Immature natural killer cell (primary cell): ENCODE results near the gene ICAM2. TPM values are rescaled to one million over a fixed set of nuclear protein-coding genes. Genes with fewer than 3 reads are reported as not detected.

ENCODE experiments used
- DNase-seq, 3 donors: peaks; one replicate each; pipeline ENCODE4 v3.0.0; 2022; ENCODE audit warnings: mixed read lengths in 1 of 3
- H3K27ac Mint-ChIP-seq, 6 donors: one replicate each; pipeline ENCODE4 v1.8.0; 2020; ENCODE audit warnings: mixed read lengths in 6 of 6, mild to moderate bottlenecking in 5 of 6, inconsistent platforms in 4 of 6, moderate library complexity in 3 of 6
- H3K27me3 Mint-ChIP-seq, 3 donors: one replicate each; pipeline ENCODE4 v1.8.0; 2020 to 2021; ENCODE audit warnings: low read depth in 3 of 3, mild to moderate bottlenecking in 3 of 3, mixed read lengths in 3 of 3, moderate library complexity in 3 of 3, inconsistent platforms in 1 of 3
- H3K36me3 Mint-ChIP-seq, 3 donors: one replicate each; pipeline ENCODE4 v1.8.0; 2020; ENCODE audit warnings: mixed read lengths in 3 of 3, inconsistent platforms in 2 of 3, mild to moderate bottlenecking in 2 of 3
- H3K4me1 Mint-ChIP-seq, 2 donors: one replicate each; pipeline ENCODE4 v1.8.0; 2020; ENCODE audit warnings: inconsistent platforms in 2 of 2, mild to moderate bottlenecking in 2 of 2, mixed read lengths in 2 of 2, moderate library complexity in 1 of 2
- H3K4me3 Mint-ChIP-seq, 5 donors: one replicate each; pipeline ENCODE4 v1.8.0; 2020; ENCODE audit warnings: mild to moderate bottlenecking in 5 of 5, mixed read lengths in 5 of 5, inconsistent platforms in 3 of 5, moderate library complexity in 3 of 5
- H3K9me3 Mint-ChIP-seq, 6 donors: one replicate each; pipeline ENCODE4 v1.8.0; 2020; ENCODE audit warnings: mild to moderate bottlenecking in 6 of 6, mixed read lengths in 6 of 6, inconsistent platforms in 4 of 6, moderate library complexity in 3 of 6
- polyA plus RNA-seq, 3 donors: library from polyadenylated mRNA; unstranded; fragments of 300-500 nt; fragmentation: Illumina TruSeq; gene quantifications; one replicate each; pipeline ENCODE4 v1.2.3, GENCODE V29; 2021

The ICAM2 gene
- polyA plus RNA-seq, 3 donors from 2014 or later, result 327 to 535 (median 329) TPM

DNA sequence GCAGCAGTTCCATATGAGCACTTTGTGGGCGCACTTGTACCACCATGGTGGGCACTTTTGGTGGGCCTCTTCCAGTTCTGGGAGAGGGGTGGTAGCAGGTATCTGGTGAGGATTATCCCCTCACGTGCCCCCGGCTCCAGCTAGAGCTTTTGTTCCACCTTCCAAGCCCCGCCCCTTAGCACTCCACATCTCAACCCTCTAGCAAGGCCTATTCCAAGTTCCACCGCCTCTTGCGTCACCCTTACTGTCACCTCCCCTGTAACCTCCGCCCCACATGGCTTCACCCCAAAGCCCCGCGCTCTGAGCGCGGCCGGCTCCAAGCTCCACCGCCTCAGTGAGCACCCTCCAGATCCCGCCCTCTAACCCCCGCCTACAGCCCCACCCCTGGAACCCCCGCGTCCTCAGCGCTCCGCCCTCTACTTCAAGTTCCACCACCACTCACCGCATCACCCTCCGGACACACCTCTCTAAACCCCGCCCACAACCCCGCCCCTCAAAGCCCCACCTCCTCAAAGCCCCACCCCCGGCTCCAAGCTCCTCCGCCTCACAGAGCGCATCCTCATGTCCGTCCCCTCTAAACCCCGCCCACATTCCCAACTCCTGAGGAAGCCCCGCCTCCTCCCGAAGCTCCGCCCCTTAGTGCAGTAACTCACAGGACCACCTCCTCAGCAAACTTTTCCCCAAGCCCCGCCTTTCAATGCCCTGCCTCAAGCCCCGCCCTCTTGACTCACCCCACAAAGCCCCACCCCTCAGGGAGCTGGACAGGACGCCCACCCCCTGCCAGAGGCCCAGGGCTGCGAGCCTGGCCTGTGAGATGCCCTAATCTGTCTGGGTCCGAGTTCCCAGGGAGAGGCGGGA lies 58.8 kb downstream of the ICAM2 start:
- Mint-ChIP-seq H3K9me3 (no peaks in the 10 kb centered on the region), H3K27ac (peak overlapping the region in 2 of 6 donors; percentile 35 to 53), H3K4me3 (peak overlapping the region in 2 of 5 donors; percentile 23 to 55), H3K27me3 (peaks cover 0 to 3% (median 0%) of the 10 kb centered on the region in 3 donors), H3K36me3 (no peaks in the 10 kb centered on the region), H3K4me1 (peaks cover 9 to 11% of the 10 kb centered on the region in 2 donors)
- peak; percentile 13 to 41 (median 16) for DNase-seq

DNA sequence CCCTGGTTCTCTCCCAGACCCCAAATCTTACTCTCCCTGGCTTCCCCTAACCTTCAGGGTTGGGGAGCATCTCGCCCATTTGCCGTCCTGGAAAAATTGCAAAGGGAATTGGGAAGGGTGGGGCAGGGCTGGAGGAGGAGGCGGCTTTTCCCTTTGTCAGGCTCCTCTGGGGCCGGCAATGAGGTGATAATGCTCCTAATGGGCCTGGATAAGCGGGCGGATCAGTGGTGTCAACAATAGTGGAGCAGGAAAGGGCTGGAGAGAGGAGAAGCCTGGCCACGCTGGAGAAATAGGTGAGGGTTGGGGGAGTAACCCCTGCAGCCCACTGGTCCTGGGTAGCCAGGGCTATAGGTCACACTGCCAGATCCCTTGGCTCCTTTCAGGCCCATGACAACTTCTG lies 60.0 kb downstream of the ICAM2 start:
- Mint-ChIP-seq H3K4me1 (peaks cover 7 to 13% of the 10 kb centered on the region in 2 donors), H3K27me3 (peaks cover 0 to 3% (median 0%) of the 10 kb centered on the region in 3 donors), H3K27ac (no peak overlapping the region)

DNA sequence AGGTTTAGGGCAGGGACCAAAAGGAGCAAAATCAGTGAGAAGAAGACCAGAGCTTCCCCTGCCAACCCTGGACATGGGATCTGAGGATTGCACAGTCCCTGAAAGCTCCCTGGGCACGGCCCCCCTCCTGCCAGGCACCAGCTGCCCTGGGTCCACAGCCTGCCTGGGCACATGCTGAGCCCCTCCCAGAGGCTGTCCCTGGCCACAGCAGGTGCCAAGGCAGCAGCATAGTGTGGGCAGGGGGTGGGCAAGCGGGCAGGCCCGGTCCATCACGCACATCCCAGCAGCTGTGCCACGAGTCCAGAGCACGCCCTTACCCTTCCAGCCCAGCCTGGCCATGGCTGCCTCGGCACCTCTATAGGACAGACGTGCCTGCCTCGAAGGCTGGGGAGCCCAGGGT lies 60.4 kb downstream of the ICAM2 start:
- Mint-ChIP-seq H3K4me1 (peaks cover 9 to 18% of the 10 kb centered on the region in 2 donors), H3K27me3 (peaks cover 0 to 3% (median 0%) of the 10 kb centered on the region in 3 donors), H3K36me3 (no peaks in the 10 kb centered on the region), H3K4me3 (no peak overlapping the region), H3K27ac (peak overlapping the region in 1 of 6 donors; percentile 7), H3K9me3 (no peaks in the 10 kb centered on the region)
- DNase-seq, result no peak

More for the DNA sequence above, 60.0 kb downstream of the ICAM2 start:
- H3K9me3 Mint-ChIP-seq, result no peaks in the 10 kb centered on the region
- H3K36me3 Mint-ChIP-seq, result no peaks in the 10 kb centered on the region
- DNase-seq, result no peak
- H3K4me3 Mint-ChIP-seq, result no peak overlapping the region

DNA sequence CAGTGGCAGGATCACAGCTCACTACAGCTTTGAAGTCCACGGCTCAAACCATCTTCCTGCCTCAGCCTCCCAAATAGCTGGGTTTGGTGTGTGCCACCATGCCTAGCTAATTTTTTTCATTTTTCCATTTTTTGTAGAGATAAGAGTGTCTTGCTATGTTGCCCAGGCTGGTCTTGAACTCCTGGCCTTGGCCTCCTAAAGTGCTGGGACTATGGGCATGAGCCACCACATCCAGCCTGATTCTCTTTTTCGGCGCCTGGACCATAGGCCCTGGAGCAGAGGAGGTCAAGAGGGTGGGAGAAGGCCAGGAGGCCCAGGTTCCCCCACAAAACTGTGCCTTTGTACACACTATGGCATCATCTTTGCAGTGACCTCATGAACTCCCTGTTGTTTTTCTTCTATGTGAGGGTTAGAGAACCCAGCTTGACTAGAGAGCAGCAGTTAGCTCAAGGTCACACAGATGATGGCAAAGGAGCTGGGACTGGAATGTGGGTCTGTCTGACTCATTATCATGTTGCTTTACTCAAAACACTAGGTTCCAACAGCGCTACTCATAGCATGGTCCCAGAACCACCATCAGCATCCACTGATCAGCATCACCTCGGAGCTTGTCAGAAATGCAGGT lies 64.0 kb downstream of the ICAM2 start:
- Mint-ChIP-seq H3K27me3 (peaks cover 0 to 4% (median 3%) of the 10 kb centered on the region in 3 donors), H3K27ac (peak overlapping the region in 1 of 6 donors; percentile 1), H3K36me3 (no peaks in the 10 kb centered on the region), H3K9me3 (no peaks in the 10 kb centered on the region), H3K4me1 (peaks cover 20 to 30% of the 10 kb centered on the region in 2 donors), H3K4me3 (no peak overlapping the region)
- DNase-seq, result no peak

DNA sequence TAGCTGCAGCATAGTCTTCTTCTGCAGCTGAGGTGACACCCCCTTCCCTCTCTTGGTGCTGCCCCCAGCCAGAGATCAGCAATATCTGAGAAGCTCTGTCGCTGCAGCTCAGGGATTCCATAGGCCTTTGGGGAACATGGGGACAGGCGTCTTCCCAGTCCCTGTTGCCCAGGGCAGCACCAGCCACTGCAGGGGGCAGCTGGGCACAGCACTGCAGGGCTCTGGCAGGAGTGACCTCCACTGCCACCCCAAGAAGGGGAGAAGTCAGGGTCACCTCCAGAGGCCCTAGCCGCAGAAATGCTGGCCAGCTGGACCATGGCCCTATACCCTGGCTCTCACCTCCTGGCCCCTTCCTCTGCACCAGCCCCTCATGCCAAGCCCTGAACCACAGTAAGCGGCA lies 64.6 kb downstream of the ICAM2 start:
- Mint-ChIP-seq H3K27me3 (peaks cover 0 to 4% (median 3%) of the 10 kb centered on the region in 3 donors), H3K4me1 (peaks cover 18 to 30% of the 10 kb centered on the region in 2 donors), H3K27ac (peak overlapping the region in 5 of 6 donors; percentile 26 to 69 (median 51)), H3K36me3 (no peaks in the 10 kb centered on the region), H3K9me3 (no peaks in the 10 kb centered on the region), H3K4me3 (peak overlapping the region in 1 of 5 donors; percentile 16)
- DNase-seq, result no peak

DNA sequence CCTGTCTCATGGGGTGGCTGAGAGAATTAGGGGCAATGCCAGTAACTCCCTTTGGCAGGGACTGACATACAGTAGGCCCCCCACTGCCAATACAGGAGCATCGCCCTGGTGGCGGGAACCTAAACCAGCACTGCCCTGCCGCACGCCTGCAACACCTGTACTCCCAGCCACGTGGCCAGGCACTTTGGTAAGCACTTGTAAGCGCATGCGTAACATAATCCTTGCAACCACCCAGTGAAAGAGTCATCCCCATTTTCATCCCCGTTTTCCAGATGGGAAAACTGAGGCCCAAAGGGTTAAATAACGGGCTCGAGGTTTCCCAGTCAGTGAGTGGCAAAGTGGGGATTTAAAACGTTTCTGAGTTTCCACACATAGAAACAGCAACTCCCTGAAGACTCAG lies 65.2 kb downstream of the ICAM2 start:
- Mint-ChIP-seq H3K4me1 (peaks cover 18 to 30% of the 10 kb centered on the region in 2 donors), H3K36me3 (no peaks in the 10 kb centered on the region), H3K4me3 (no peak overlapping the region), H3K27me3 (peaks cover 0 to 4% (median 0%) of the 10 kb centered on the region in 3 donors), H3K27ac (peak overlapping the region in 1 of 6 donors; percentile 65), H3K9me3 (no peaks in the 10 kb centered on the region)
- DNase-seq, result no peak

DNA sequence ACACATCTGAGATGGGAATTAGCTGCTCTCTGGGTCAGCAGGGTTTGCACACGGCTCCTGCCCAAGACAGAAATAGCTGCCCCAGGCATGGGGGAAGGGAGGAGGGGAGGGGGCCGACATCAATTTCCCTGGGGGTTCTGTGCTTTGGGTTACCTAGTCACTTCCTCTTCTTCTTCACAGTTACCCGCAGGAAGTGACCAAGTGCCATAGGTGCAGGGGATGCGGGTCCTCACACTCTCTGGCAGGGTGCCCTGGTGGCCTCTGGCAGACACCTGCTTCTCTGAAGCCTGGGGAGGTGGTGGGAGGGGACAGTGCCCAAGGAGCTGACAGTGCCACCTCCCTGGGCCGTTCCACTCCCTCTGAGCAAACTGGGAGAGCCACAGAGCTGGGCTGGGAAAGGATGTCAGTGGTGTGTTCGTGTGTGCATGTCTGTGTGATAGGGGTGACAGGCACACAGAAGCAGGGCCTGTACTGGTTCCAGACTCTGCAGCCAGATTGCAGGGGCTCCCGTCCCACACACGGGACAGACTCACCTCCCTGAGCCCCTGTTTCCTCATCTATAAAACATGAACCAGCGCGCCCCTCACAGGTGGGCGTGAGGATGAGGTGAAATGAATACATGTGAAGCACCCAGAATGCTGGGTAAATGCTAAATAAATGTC lies 65.9 kb downstream of the ICAM2 start:
- peak overlapping the region; percentile 31 to 70 (median 54) for H3K4me3 Mint-ChIP-seq
- peak; percentile 61 to 65 (median 63) for DNase-seq
- H3K9me3 Mint-ChIP-seq, result no peaks in the 10 kb centered on the region

More for the DNA sequence above, 65.9 kb downstream of the ICAM2 start:
- H3K36me3 Mint-ChIP-seq, result no peaks in the 10 kb centered on the region
- H3K27me3 Mint-ChIP-seq, result peaks cover 0 to 4% (median 0%) of the 10 kb centered on the region in 3 donors
- peaks cover 18 to 30% of the 10 kb centered on the region in 2 donors for H3K4me1 Mint-ChIP-seq
- peak overlapping the region; percentile 29 to 93 (median 82) for H3K27ac Mint-ChIP-seq

Other genes starting within 250 kb of the ICAM2 start
- 10 to 100 TPM; 21.1 to 50.1 (median 43.3) TPM for gene CCDC47, start 247.0 kb downstream of the ICAM2 start, polyA plus RNA-seq
- 10 to 100 TPM in 1 of 3 donors, 1 to 10 TPM in 2; 4.8 to 18.2 (median 5.5) TPM for gene DDX42, start 246.5 kb downstream of the ICAM2 start, polyA plus RNA-seq
- gene PSMC5, start 193.2 kb downstream of the ICAM2 start, polyA plus RNA-seq, result 100 to 1,000 TPM; 130 to 222 (median 148) TPM
- gene FTSJ3, start 193.0 kb downstream of the ICAM2 start, polyA plus RNA-seq, result 10 to 100 TPM; 13.3 to 37.9 (median 19.0) TPM
- 10 to 100 TPM; 77.9 to 83.7 (median 82.9) TPM for gene SMARCD2, start 177.9 kb downstream of the ICAM2 start, polyA plus RNA-seq
- gene CSH2, start 147.0 kb downstream of the ICAM2 start, polyA plus RNA-seq, result not detected
- gene GH2, start 138.7 kb downstream of the ICAM2 start, polyA plus RNA-seq, result not detected
- gene CSH1, start 124.1 kb downstream of the ICAM2 start, polyA plus RNA-seq, result not detected
- gene CSHL1, start 109.4 kb downstream of the ICAM2 start, polyA plus RNA-seq, result not detected
- gene GH1, start 101.8 kb downstream of the ICAM2 start, polyA plus RNA-seq, result not detected
- gene CD79B, start 88.3 kb downstream of the ICAM2 start, polyA plus RNA-seq, result 10 to 100 TPM; 45.8 to 67.3 (median 51.9) TPM
- gene SCN4A, start 47.7 kb downstream of the ICAM2 start, polyA plus RNA-seq, result under 1 TPM in 1 of 3 donors, not detected in 2; 0.02 TPM
- 1 to 10 TPM; 5.0 to 6.8 (median 5.5) TPM for gene PRR29, start 22.3 kb downstream of the ICAM2 start, polyA plus RNA-seq
- gene ERN1, start 109.5 kb upstream of the ICAM2 start, polyA plus RNA-seq, result 10 to 100 TPM; 30.7 to 52.9 (median 31.3) TPM
- 1 to 10 TPM; 4.7 to 8.1 (median 6.3) TPM for gene TEX2, start 242.6 kb upstream of the ICAM2 start, polyA plus RNA-seq